Stimulated activated CD8-positive, alpha-beta memory T cell treated with anti-CD3 and anti-CD28 coated beads, Interleukin-15, amount 100 ng/mL, for 48 hours (primary cell): ENCODE results near the gene CSTPP1.

Experiments used
- DNase-seq, 2 donors: peaks; one replicate each; pipeline ENCODE4 v3.0.0-alpha.2; 2020; ENCODE audit warnings: low read depth in 2 of 2

Gene CSTPP1

DNA sequence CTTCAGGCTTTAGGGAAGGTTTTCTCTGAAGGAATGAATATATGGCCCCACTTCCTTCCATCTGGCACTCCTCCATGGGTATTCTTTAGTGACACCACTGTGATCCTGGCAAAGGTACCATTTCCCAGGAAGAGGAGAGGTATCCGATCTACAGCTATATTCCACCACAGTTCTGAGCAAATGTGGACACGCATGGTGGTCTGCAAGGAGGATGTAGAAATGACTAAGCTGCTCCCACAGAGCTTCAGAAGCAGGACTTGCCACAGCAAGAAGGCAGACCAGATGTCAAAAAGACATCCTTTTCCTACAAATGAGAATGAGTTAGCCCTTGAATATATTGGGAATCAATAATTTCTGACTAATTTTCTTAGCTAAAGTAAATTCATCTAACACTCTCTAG lies 194.6 kb downstream of the CSTPP1 start:
- DNase-seq: no peak

DNA sequence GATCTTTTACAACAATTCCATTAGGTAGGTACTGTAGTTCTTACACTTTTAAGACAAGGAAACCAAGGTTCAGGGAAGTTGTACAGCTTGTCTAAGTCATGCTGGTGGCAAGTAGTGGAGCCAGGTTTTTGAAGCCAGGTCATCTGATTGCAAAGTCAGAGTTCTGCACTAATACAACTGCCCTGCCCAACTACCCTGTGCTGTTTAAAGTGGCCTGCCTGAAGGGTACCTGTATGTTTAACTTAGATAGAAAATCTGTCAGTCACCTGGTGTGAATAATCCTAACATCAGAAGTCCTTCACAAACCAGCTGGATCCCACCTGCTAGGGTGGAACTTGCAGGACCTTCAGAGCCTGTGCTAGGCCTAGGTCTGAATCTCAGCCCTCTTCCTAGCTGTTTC lies 195.9 kb downstream of the CSTPP1 start:
- DNase-seq: no peak

GRCh38 chr11:47132981-47133380 lies 196.4 kb downstream of the CSTPP1 start:
- no peak for DNase-seq

DNA sequence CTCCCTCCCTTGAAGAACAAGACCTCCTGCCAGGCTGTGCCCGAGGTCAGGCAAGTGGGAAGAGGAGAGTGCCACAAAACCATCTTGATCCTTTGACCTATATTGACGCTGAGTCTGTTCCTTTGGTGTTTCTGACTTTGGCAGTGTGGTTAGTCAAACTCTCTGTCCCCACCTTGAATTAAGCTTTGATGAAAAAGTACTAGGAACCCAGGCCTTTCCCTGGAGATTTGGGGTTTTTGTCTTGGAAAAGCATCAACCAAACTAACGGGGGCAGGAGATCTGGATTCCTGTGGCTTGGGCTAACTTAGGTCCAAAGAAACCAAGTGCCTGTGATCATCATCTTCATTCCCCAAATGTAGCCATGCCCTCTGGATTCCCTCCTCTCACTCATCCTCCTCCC lies 199.8 kb downstream of the CSTPP1 start:
- no peak for DNase-seq

DNA sequence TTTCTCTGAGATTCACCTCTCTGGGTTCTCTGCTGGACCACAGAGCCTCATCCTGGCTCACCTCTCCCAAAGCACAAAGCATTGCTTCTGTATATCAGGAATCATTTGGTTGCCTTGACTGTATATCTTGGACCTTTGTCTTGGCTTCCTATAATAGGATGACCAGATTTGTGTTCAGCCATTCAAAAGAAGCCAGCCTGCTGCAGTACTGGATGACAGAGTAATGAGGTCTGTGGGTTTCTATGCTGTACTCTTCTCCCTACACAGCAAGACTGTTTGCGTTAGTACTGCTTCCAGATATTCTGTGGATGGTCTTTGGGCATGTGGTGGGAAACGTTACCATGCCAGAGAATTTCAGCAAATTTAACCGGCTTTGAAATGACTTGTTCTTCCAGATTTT lies 200.4 kb downstream of the CSTPP1 start:
- DNase-seq: no peak

DNA sequence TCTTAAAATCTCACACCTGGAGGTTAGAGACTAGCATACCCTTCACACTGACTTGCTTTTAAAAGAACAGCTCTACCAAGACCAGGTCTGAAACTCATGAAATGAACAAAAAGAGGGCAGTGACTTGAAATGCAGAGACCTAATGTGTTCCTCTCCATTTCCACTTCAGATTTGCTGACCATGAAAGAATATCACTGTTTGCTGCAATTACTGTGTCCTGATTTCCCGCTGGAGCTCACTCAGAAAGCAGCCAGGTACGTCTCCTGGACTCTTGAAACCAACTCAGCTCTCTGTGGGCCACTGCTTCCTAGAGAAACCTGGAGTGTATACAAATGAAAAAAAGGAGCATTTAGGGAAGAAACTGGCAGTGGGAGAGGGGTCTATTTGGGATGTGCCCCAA lies 200.9 kb downstream of the CSTPP1 start:
- no peak for DNase-seq

- no peak for DNase-seq
Measured at GRCh38 chr11:47139878-47140277, 203.3 kb downstream of the CSTPP1 start.

- DNase-seq: no peak
Measured at GRCh38 chr11:47143322-47143721, 206.8 kb downstream of the CSTPP1 start.

GRCh38 chr11:47144541-47144940 lies 208.0 kb downstream of the CSTPP1 start:
- DNase-seq: no peak

GRCh38 chr11:47147250-47147649 lies 210.7 kb downstream of the CSTPP1 start:
- DNase-seq: no peak

- no peak for DNase-seq
Measured at GRCh38 chr11:47147681-47148080, 211.1 kb downstream of the CSTPP1 start.

GRCh38 chr11:47148270-47148669 lies 211.7 kb downstream of the CSTPP1 start:
- DNase-seq: no peak

DNA sequence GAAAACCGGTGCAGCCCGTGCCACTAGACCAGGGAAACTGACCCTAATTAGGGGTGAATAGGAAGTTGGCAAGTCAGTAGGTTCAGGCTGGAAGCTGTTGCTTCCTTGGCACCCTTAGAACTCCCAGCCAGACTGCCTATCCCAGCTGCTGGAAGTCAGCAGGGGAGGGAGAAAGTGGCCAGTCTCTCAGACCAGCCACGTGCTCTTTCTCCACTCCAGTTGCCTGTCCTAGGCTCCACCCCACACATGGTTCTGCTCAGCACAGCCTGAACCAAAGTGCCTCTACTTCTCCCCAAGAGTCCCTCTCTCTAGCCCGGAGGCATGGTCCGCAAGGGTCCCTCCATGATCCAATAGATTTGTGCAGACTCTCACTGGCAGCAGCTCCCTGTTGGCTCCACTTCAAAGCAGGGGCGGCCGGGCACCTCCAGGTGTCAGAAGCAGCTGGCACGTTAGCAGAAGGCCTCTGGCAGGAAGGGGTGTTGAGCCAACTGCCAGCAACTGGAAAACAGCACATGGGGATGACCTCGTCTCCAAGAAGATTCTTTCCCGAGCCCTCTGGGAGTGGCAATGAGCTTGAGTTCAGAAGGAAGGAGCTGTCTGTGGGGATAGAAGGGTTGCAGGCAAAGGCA lies 212.5 kb downstream of the CSTPP1 start:
- DNase-seq: no peak

DNA sequence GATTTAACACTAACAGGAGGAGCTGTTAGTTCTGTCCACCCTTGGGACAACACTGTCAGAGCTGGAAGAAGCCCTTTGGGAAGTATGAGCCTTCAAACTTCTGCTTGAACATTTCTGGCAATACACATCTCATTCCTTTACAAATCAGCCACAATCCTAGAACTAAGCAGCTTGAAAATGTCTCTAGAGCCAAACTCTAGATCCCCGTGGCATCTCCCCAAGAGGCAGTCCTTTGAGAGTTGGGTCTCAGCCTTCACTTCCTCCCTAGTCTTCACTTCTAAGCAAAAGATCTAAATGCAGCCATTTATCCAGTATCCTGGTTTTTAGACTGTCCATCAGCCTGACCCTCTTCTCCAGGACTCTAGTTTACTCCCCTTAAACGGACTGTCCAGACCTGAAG lies 213.2 kb downstream of the CSTPP1 start:
- DNase-seq: no peak

- DNase-seq: no peak
Measured at GRCh38 chr11:47152126-47152952, 215.8 kb downstream of the CSTPP1 start.

GRCh38 chr11:47152953-47153950 lies 216.7 kb downstream of the CSTPP1 start:
- DNase-seq: peak in 1 of 2 donors; percentile 39

DNA sequence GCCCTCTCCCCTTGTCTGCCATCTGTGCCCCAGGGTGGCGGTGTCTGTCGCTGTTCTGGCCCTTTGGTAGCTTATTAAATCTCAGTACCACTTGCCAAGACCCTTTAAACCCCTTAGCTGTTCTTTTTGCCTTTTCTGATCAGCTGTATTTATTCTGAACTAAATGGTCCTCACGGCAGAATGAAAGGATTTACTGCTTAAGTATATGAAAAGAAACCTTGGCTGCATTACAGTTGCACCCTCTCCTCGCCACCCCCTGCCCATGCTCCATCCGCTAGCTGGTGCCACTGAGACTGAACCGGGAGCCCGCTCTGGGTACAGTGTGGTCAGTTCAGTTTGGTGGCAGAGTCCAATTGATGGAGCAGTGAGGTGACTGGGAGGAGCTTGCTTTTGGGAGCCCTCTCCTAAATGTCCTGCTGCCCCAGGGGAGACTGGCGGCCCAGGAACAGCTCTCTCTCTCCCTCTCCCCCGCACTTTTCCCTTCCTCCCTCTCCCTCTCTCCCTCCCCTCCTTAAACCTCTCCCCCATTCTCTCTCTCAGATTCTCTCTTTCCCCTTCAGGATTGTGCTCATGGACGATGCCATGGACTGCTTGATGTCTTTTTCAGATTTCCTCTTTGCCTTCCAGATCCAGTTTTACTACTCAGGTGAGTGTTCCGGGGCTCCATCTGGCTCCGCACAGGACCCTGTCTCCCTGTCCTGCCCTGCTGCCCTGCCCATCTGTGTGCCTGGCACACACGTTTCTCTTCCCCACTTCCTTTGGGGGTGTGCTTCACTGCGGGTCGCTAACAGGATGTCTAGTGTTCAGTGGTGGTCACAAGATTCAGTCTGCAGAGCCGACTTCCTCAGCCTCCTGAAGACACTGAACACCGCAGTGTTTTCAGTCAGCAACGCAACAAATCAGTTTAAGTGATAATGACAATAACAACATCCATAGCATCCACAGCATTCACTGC lies 218.3 kb downstream of the CSTPP1 start:
- no peak for DNase-seq

- no peak for DNase-seq
Measured at GRCh38 chr11:47155879-47156278, 219.3 kb downstream of the CSTPP1 start.

DNA sequence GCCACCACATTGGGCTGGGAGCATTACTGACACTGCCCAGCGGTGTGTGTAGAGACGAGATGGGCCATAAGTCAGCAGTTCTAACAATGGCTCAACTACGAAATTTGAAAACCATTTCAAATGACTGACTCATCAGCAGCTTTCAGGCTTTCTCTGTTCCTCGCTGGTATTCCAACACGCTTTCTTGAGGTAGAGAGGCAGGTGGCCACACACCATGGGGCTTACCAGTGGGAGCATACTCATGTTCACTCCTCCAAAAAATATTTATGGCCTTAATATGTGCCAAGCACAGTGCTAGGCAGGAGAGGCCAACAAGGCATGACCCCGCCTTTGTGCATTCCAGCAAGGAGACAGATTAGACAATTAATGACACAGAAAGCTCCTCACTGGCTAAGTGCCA lies 219.8 kb downstream of the CSTPP1 start:
- DNase-seq: no peak

GRCh38 chr11:47156951-47157350 lies 220.4 kb downstream of the CSTPP1 start:
- DNase-seq: no peak

- no peak for DNase-seq
Measured at GRCh38 chr11:47157805-47158204, 221.2 kb downstream of the CSTPP1 start.
